Measurements from ENCODE around the gene HUWE1. TPM values are rescaled to one million over a fixed set of nuclear protein-coding genes. Genes with fewer than 3 reads are reported as not detected.
"Not testable (repeated sequence)": the region's sequence is repeated elsewhere in the genome, so short reads cannot be mapped to it uniquely, and the experiment has no call there.

The HUWE1 gene
- polyA plus RNA-seq, 3 donors = 151 to 181 (median 156) TPM

GRCh38 chrX:53558646-53559045 lies 127.9 kb downstream of the HUWE1 start:
- no peak for DNase-seq (ENCODE audit: extremely low read depth in 1 of 11, low read depth in 9 of 11, low spot score in 4 of 11)

- no peak for DNase-seq (ENCODE audit: extremely low read depth in 1 of 11, low read depth in 9 of 11, low spot score in 4 of 11)
Observed at GRCh38 chrX:53556868-53557267, 129.7 kb downstream of the HUWE1 start.

GRCh38 chrX:53550756-53551463 lies 135.6 kb downstream of the HUWE1 start:
- DNase-seq (ENCODE audit: extremely low read depth in 1 of 11, low read depth in 9 of 11, low spot score in 4 of 11) = no peak

- DNase-seq (ENCODE audit: extremely low read depth in 1 of 11, low read depth in 9 of 11, low spot score in 4 of 11) = no peak
Observed at GRCh38 chrX:53547668-53548067, 138.9 kb downstream of the HUWE1 start.

- DNase-seq (ENCODE audit: extremely low read depth in 1 of 11, low read depth in 9 of 11, low spot score in 4 of 11) = no peak
Observed at GRCh38 chrX:53544936-53545335, 141.6 kb downstream of the HUWE1 start.

- no peak for DNase-seq (ENCODE audit: extremely low read depth in 1 of 11, low read depth in 9 of 11, low spot score in 4 of 11)
Observed at GRCh38 chrX:53538781-53539180, 147.7 kb downstream of the HUWE1 start.

GRCh38 chrX:53531255-53531966 lies 155.1 kb downstream of the HUWE1 start:
- DNase-seq (ENCODE audit: extremely low read depth in 1 of 11, low read depth in 9 of 11, low spot score in 4 of 11) = not testable (repeated sequence)

GRCh38 chrX:53526999-53527398 lies 159.5 kb downstream of the HUWE1 start:
- no peak for DNase-seq (ENCODE audit: extremely low read depth in 1 of 11, low read depth in 9 of 11, low spot score in 4 of 11)

GRCh38 chrX:53511322-53511721 lies 175.2 kb downstream of the HUWE1 start:
- DNase-seq (ENCODE audit: extremely low read depth in 1 of 11, low read depth in 9 of 11, low spot score in 4 of 11) = no peak

- not testable (repeated sequence) for DNase-seq (ENCODE audit: extremely low read depth in 1 of 11, low read depth in 9 of 11, low spot score in 4 of 11)
Observed at GRCh38 chrX:53504035-53504434, 182.5 kb downstream of the HUWE1 start.

GRCh38 chrX:53494436-53494835 lies 192.1 kb downstream of the HUWE1 start:
- DNase-seq (ENCODE audit: extremely low read depth in 1 of 11, low read depth in 9 of 11, low spot score in 4 of 11) = peak in 2 of 11 donors; percentile 6 to 7

GRCh38 chrX:53486285-53486684 lies 200.2 kb downstream of the HUWE1 start:
- DNase-seq (ENCODE audit: extremely low read depth in 1 of 11, low read depth in 9 of 11, low spot score in 4 of 11) = no peak

- no peak for DNase-seq (ENCODE audit: extremely low read depth in 1 of 11, low read depth in 9 of 11, low spot score in 4 of 11)
Observed at GRCh38 chrX:53483838-53484405, 202.6 kb downstream of the HUWE1 start.

GRCh38 chrX:53483416-53483815 lies 203.1 kb downstream of the HUWE1 start:
- DNase-seq (ENCODE audit: extremely low read depth in 1 of 11, low read depth in 9 of 11, low spot score in 4 of 11) = no peak

Measured in renal cortex interstitium (tissue), 11 donors.